K562 (cell line): ENCODE data around the gene PHACTR3. TPM values are rescaled to one million over a fixed set of nuclear protein-coding genes. Genes with fewer than 3 reads are reported as not detected.

Experiments used
- CBFB ChIP-seq: sonication (generic); formaldehyde crosslinking; IDR thresholded peaks from 2 replicates; pipeline ENCODE4 v1.4.0; 2020; ENCODE audit warnings: mild to moderate bottlenecking, missing genetic modification reagents
- ELK1 ChIP-seq: sonication (generic); formaldehyde crosslinking; IDR thresholded peaks from 2 replicates; pipeline ENCODE4 v1.8.1; 2022; ENCODE audit warnings: missing genetic modification reagents
- PCBP1 ChIP-seq: fragments of 200-400 bp; formaldehyde crosslinking; IDR thresholded peaks from 2 replicates; pipeline ENCODE4 v1.6.1; 2018; ENCODE audit warnings: mild to moderate bottlenecking, low read depth, low read length; ENCODE audit not compliant: poor library complexity, severe bottlenecking
- UBTF ChIP-seq, 2 experiments: IDR thresholded peaks; 2 replicates each; pipeline ENCODE4 v1.6.1; 2012; ENCODE audit warnings: improper control_type of control experiment in 2 of 2, low read depth in 2 of 2, low read length in 2 of 2, borderline replicate concordance in 1 of 2
- ZNF143 ChIP-seq: sonication (generic); formaldehyde crosslinking; IDR thresholded peaks from 2 replicates; pipeline ENCODE4 v1.9.0; 2022; ENCODE audit warnings: mild to moderate bottlenecking, missing genetic modification reagents
- ZNF3 ChIP-seq: fragments of 250-450 bp; sonication (Bioruptor Pico); IDR thresholded peaks from 2 replicates; pipeline ENCODE4 v1.5.0; 2021; ENCODE audit warnings: mild to moderate bottlenecking, moderate library complexity
- ZNF316 ChIP-seq: fragments of 450-650 bp; IDR thresholded peaks from 2 replicates; pipeline ENCODE4 v1.6.1; 2016
- ZNF668 ChIP-seq: fragments of 250-450 bp; sonication (Bioruptor Pico); IDR thresholded peaks from 2 replicates; pipeline ENCODE4 v1.8.0; 2022; ENCODE audit warnings: mild to moderate bottlenecking, inconsistent platforms
- polyA plus RNA-seq, 8 experiments: library from polyadenylated mRNA; depleted of rRNA in 4 of 8; stranded (reverse) in 5 of 8; unstranded in 3 of 8; fragments of >200 nt; fragmentation: Nextera tagmentation in 2 of 8; fragmentation: Illumina TruSeq in 1 of 8; extraction: Ambion mirVana in 2 of 8; extraction: Trizol in 1 of 8; gene quantifications; 2 replicates each; pipeline versions ENCODE4 v1.2.1 to v1.2.3, GENCODE V29; 2011 to 2014; ENCODE audit warnings: inconsistent platforms in 1 of 8, missing spikeins in 1 of 8
- total RNA-seq, 7 experiments: library from RNA; depleted of rRNA in 6 of 7; stranded (reverse); fragments of >200 nt in 6 of 7; fragmentation: Illumina TruSeq in 2 of 7; extraction: Trizol in 2 of 7; gene quantifications; 2 replicates each; pipeline versions ENCODE4 v1.2.1 to v1.2.3, GENCODE V29; 2011 to 2021; ENCODE audit warnings: low replicate concordance in 1 of 7
- TF ChIP-seq, protein P1 (sequence below): fragments of 250-450 bp; sonication (Bioruptor Pico); IDR thresholded peaks from 2 replicates; pipeline ENCODE4 v1.5.0; 2021

The PHACTR3 gene
- total and polyA plus RNA-seq, 9 of the 15 experiments (the other 6 are each of a cell fraction or from before 2014, with no cell fraction given) = not detected

- TF ChIP-seq, protein P1, sequence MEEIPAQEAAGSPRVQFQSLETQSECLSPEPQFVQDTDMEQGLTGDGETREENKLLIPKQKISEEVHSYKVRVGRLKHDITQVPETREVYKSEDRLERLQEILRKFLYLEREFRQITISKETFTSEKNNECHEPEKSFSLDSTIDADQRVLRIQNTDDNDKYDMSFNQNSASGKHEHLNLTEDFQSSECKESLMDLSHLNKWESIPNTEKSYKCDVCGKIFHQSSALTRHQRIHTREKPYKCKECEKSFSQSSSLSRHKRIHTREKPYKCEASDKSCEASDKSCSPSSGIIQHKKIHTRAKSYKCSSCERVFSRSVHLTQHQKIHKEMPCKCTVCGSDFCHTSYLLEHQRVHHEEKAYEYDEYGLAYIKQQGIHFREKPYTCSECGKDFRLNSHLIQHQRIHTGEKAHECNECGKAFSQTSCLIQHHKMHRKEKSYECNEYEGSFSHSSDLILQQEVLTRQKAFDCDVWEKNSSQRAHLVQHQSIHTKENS = no peak
- TF ChIP-seq ZNF668 (CRISPR knock-in tag) (no peak), UBTF (IDR thresholded peaks at IDR 0.05; ENCODE audit: borderline replicate concordance in 1 of 2, low read depth in 2 of 2, low read length in 2 of 2) (no peak), ZNF316 (peak; percentile 39; the same call in 1 of the 2 replicates), ZNF143 (no peak), ZNF3 (CRISPR knock-in tag) (no peak), PCBP1 (no peak), CBFB (no peak), ELK1 (CRISPR knock-in tag) (no peak)
Observed at GRCh38 chr20:59858425-59858824, 254.1 kb downstream of the PHACTR3 start (continued).
